ENCODE results near the gene DNAJC6.

The DNAJC6 gene

GRCh38 chr1:65292861-65293593 is 16.3 kb upstream of the DNAJC6 start:
- Histone ChIP-seq H2AFZ (ENCODE audit: low read depth, low read length, severe bottlenecking) (no peak overlapping the region), H3K4me3 (ENCODE audit: insufficient read depth, low read length, poor library complexity, severe bottlenecking) (no peak overlapping the region), H3K9ac (ENCODE audit: low read length) (no peak overlapping the region), H4K20me1 (ENCODE audit: low read depth, low read length) (no peaks in the 10 kb centered on the region), H3K79me2 (ENCODE audit: insufficient read depth, low read length) (no peaks in the 10 kb centered on the region), H3F3A (ENCODE audit: insufficient read depth) (no peaks in the 10 kb centered on the region), H3K4me2 (ENCODE audit: low read depth, low read length, poor library complexity, severe bottlenecking) (no peak overlapping the region), H3K9me3 (ENCODE audit: insufficient read depth, low read length) (no peaks in the 10 kb centered on the region), H3K27me3 (ENCODE audit: low read length) (no peaks in the 10 kb centered on the region), H3K36me3 (ENCODE audit: low read length) (no peaks in the 10 kb centered on the region), H3K27ac (ENCODE audit: low read depth, low read length) (no peak overlapping the region), H3K9me2 (replicated peaks; ENCODE audit: insufficient read depth, low read length) (no peaks in the 10 kb centered on the region)
- no peak for TF ChIP-seq EZH2phosphoT487 (conservative IDR thresholded peaks at IDR 0.05; ENCODE audit: low read length)
- no peak for TF ChIP-seq CTCF (IDR thresholded peaks at IDR 0.05; ENCODE audit: insufficient read depth, low read length, poor library complexity, severe bottlenecking)

DNA sequence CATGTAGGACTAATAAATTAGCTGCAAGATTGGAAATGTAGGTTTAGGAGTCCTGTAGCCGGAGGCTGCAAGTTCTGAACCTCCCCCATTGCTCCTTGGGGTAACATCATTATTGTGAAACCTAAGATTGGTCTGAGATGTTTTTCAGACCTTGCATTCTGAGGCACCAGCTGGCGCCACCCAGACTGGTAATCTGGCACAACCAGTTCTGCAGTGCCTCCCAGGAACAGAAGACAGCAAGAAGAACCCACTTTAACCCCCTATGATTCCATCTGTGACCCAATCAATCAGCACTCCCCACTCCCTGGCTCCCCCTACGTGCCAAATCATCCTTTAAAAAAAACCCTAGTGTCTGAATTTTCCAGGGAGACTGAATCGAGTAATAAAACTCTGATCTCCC is 11.6 kb upstream of the DNAJC6 start:
- Histone ChIP-seq H3K9ac (ENCODE audit: low read length) (no peak overlapping the region), H3K79me2 (ENCODE audit: insufficient read depth, low read length) (no peaks in the 10 kb centered on the region), H2AFZ (ENCODE audit: low read depth, low read length, severe bottlenecking) (no peak overlapping the region), H4K20me1 (ENCODE audit: low read depth, low read length) (no peaks in the 10 kb centered on the region), H3K9me3 (ENCODE audit: insufficient read depth, low read length) (no peaks in the 10 kb centered on the region), H3K36me3 (ENCODE audit: low read length) (no peaks in the 10 kb centered on the region), H3K4me2 (ENCODE audit: low read depth, low read length, poor library complexity, severe bottlenecking) (no peak overlapping the region), H3F3A (ENCODE audit: insufficient read depth) (no peaks in the 10 kb centered on the region), H3K4me3 (ENCODE audit: insufficient read depth, low read length, poor library complexity, severe bottlenecking) (no peak overlapping the region), H3K27ac (ENCODE audit: low read depth, low read length) (no peak overlapping the region), H3K27me3 (ENCODE audit: low read length) (no peaks in the 10 kb centered on the region), H3K9me2 (replicated peaks; ENCODE audit: insufficient read depth, low read length) (no peaks in the 10 kb centered on the region)
- no peak for TF ChIP-seq CTCF (IDR thresholded peaks at IDR 0.05; ENCODE audit: insufficient read depth, low read length, poor library complexity, severe bottlenecking)
- no peak for TF ChIP-seq EZH2phosphoT487 (conservative IDR thresholded peaks at IDR 0.05; ENCODE audit: low read length)

DNA sequence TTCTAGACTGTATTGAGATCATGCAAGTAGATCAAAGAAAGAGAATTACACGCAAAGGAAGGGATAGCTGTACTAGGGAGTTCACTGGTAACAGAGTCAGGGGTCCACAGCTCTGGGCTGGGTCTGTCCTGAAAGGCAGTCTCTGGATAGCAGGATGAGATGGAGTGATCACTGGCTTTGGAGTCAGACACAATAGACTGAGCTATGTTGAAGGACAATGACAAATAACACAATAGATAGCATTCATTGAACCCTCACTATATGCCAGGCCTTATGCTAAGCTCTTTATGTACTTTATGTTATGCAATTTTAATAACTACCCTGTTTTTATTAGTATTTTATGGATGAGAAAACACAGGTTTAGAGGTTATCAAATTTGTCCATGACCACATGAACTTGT is 10.0 kb upstream of the DNAJC6 start:
- no peaks in the 10 kb centered on the region for H3K36me3 ChIP-seq (ENCODE audit: low read length)
- no peak overlapping the region for H3K4me3 ChIP-seq (ENCODE audit: insufficient read depth, low read length, poor library complexity, severe bottlenecking)
- H3K9me3 ChIP-seq (ENCODE audit: insufficient read depth, low read length): no peaks in the 10 kb centered on the region
- no peaks in the 10 kb centered on the region for H4K20me1 ChIP-seq (ENCODE audit: low read depth, low read length)
- no peak overlapping the region for H3K9ac ChIP-seq (ENCODE audit: low read length)
- no peak for TF ChIP-seq EZH2phosphoT487 (conservative IDR thresholded peaks at IDR 0.05; ENCODE audit: low read length)
- TF ChIP-seq CTCF (IDR thresholded peaks at IDR 0.05; ENCODE audit: insufficient read depth, low read length, poor library complexity, severe bottlenecking): no peak
- no peaks in the 10 kb centered on the region for H3F3A ChIP-seq (ENCODE audit: insufficient read depth)
- H3K4me2 ChIP-seq (ENCODE audit: low read depth, low read length, poor library complexity, severe bottlenecking): no peak overlapping the region
- H3K9me2 ChIP-seq (replicated peaks; ENCODE audit: insufficient read depth, low read length): no peaks in the 10 kb centered on the region
- H3K27me3 ChIP-seq (ENCODE audit: low read length): no peaks in the 10 kb centered on the region
- no peaks in the 10 kb centered on the region for H3K79me2 ChIP-seq (ENCODE audit: insufficient read depth, low read length)
- H3K27ac ChIP-seq (ENCODE audit: low read depth, low read length): no peak overlapping the region
- H2AFZ ChIP-seq (ENCODE audit: low read depth, low read length, severe bottlenecking): no peak overlapping the region
